ENCODE results near the gene CAVIN1.
"Not testable (repeated sequence)": the region's sequence is repeated elsewhere in the genome, so short reads cannot be mapped to it uniquely, and the experiment has no call there.

Gene CAVIN1

DNA sequence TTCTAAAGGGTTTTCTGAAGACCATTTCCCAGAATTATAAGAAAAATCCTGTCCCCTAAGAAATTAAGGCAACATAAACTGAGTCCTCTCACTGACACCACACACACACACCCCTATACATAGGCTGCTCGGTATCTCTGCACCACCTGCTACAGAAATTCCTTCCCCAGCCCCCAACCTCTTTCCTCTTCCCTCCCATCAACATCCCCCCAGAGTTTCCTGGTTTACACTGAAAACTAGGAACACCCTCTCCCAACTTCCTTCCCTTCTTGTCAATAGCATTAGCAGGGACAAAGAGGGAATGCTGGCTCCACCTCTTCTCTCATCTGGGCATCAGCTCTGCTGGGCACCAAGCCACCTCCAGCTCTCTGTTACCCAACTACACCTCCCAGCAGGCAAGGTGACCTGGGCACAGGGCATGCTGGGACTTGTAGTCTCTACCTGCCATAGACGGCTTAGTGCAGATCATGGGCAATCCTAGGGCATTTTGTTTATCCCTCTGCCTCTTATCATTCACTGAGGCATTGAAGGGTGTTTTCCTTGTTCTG is 15.7 kb downstream of the CAVIN1 start:
- DNase-seq, result no peak

DNA sequence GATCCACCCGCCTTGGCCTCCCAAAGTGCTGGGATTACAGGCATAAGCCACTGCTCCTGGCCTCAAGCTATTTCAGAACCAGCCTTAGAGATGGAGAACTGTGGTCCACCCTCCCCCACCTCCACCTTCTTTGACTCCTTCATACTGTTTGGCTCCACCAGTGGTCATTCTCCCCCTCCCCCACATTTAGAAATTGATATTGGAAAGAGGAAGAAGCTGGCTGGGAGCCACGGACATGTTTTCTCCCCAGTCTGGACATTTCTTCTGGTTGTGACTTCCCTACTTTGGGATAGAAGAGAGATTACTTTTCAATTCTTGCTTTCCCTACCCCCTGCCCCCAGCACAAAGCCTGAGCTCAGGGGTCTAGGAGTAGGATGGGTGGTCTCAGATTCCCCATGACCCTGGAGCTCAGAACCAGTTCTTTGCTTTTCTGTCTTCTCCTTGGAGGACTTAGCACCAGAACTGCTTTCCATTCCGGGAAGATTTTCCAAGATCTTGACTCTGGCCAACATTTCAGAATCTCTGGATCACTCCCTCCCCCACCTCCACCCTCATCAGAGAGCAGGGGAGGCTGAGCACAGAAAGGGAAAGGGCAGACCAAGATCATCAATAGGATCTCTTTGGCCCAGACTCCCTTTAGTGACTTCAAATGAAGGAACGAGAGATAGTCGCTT is 16.3 kb downstream of the CAVIN1 start:
- DNase-seq, result no peak

DNA sequence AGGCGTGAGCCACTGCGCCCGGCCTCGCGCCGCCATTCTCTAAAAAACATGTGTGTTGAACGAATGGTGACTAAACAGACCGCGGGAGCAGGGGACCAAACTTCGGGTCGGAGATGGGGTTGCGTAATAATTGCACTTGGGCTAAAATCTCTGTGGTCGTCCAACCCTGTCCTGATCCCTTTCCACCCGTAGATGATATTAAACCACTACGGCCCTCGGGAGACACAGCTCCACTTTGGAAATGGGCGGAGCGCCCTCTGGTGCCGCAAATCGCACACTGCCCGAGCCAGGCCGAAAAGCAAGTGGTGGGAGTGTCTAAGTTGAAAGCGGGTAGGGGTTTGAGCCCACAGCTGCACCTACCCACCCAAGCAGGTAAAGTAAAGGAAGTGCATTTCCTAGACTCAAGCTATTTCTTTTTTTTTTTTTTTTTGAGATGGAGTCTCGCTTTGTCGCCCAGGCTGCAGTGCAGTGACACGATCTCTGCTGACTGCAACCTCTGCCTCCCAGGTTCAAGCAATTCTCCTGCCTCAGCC is 17.0 kb downstream of the CAVIN1 start:
- peak; percentile 53 for DNase-seq

DNA sequence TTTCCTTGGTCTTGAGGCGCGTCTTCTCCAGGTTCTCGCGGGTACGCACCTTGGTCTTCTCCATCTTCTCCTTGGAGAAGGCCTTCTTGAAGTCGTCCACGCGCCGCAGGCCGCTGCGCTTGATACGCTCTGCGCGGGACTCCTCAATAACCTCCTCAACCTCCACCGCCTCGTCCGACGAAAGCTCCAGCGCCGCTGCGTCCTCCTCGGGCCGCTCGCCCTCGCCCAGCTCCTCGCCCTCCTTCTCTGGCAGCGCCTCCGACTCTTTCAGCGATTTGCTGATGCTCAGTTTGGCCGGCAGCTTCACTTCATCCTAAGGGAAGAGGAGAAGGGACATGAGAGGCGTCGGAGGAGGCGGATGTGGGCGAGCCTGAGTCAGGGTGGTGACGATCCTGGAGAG is 18.0 kb downstream of the CAVIN1 start:
- DNase-seq, result no peak

- no peak for DNase-seq
Observed at GRCh38 chr17:42404326-42405055, 18.6 kb downstream of the CAVIN1 start.

DNA sequence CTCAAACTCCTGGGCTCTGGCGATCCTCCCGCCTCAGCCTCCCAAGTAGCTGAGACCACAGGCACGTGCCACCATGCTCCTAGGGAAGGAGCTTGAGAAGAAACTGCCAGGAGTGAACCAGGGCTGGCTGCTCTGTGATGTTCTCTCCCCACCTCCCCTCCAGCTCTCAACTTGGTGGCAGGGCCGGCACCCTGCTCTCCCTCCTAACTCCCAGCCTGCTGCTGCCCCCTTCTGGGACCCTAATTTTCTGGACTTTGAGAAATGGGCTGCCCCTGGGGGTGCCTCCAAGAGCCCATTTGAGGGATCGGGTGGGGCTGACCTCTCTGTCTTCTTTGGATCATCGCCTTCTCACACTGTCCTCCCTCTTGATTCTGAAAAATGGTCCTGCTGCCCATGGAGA is 19.9 kb downstream of the CAVIN1 start:
- DNase-seq, result no peak

DNA sequence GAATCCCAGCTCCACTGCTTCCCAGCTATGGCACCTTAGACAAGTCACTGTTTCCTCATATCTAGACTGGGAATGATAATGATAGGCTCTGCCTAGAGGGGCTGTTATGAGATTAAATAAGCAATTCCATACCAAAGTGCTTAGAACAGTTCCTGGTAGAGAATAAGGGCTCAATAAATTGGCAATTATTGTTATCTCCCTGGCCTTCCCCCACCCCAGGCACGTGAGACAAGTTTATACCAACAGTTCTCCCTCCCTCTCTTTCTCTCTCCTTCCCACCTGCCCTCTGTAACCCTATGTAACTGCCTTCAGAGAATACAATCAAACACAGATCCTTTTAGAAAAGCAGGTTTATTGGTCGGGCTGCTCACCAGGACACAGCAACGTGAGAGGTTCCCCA is 20.9 kb downstream of the CAVIN1 start:
- DNase-seq, result no peak

- not testable (repeated sequence) for DNase-seq
Observed at GRCh38 chr17:42400844-42401375, 22.1 kb downstream of the CAVIN1 start.

DNA sequence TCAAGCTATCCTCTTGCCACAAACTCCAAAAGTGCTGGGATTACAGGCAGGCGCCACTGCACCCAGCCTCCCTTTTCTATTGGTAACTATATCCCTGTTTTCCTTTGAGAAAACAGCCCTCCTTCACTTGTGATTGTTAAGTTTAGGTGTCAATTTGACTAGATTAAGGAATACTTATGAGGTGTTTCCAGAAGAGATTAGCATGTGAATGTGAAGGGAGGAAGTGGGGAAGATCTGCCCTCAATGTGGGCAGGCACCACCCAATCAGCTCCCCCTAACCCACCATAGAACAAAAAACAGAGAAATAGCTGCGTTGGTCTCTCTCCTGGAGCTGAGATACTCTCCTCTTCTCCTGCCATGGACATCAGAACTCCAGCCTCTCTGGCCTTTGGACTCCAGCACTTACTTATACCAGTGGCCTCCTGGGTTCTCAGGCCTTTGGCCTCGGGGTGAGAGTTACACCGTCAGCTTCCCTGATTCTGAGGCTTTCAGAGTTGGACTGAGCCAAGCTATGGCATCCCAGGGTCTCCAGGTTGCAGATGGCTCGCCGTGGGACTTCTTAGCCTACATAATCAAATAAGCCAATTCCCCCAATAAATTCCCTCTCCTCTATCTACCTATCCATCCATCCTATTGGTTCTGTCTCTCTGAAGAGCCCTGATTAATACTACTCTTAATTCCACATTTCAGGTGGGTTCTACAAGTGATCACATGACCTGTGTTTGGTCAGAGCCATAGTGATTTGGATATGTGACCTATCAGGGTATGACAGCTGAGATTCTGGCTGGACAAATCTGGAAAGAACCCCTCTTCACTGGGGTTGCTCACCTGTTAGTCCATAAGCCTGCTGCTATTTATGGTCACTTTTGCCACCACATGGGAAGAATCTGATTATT is 22.9 kb downstream of the CAVIN1 start:
- DNase-seq, result no peak

DNA sequence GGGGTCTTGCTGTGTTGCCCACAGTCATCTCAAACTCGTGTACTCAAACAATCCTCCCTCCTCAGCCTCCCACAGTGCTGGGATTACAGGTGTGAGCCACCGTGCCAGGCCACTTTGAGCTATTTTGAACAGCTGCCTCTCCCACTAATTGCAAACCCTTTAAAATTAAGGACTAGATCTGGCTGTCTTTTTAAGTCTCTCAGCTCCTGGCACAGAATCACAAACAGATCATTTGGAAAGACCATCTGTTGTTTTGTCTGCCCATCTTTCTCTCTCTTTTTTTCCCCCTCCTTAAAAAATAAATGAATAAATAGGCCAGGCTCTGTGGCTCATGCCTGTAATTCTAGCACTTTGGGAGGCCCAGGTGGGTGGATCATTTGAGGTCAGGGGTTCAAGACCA is 23.9 kb downstream of the CAVIN1 start:
- DNase-seq, result no peak

GRCh38 chr17:42395601-42396000 is 27.5 kb downstream of the CAVIN1 start:
- DNase-seq, result not testable (repeated sequence)

DNA sequence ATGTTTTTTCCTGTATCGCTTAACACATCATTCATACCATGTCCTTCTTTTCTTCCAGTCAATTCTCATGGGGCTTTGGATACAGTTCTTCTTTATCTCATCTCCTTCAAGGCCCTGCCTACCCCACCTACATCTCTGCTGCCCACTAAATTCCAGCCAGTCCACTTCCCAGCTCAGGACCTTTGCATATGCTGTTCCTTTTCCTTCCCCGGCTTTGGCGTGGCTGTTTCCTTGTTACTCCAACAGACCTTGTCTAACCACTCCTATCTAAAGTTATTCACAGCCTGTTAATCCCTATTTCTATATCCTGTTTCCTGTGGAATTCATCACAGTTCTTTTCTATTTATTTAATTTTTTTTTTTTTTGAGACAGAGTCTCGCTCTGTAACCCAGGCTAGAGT is 28.2 kb downstream of the CAVIN1 start:
- no peak for DNase-seq

- no peak for DNase-seq
Observed at GRCh38 chr17:42392692-42393415, 30.2 kb downstream of the CAVIN1 start.

DNA sequence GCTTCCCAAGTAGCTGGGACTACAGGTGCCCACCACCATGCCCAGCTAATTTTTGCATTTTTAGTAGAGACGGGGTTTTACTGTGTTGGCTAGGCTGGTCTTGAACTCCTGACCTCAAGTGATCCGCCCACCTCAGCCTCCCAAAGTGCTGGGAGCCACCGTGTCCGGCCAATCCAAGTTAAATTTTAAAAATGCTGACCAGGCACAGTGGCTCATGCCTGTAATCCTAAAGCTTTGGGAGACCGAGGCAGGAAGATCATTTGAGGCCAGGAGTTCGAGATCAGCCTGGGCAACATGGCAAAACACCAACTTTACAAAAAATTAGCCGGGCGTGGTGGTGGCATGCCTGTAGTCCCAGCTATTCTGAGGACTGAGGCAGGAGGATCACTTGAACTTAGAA is 31.6 kb downstream of the CAVIN1 start:
- DNase-seq, result not testable (repeated sequence)

DNA sequence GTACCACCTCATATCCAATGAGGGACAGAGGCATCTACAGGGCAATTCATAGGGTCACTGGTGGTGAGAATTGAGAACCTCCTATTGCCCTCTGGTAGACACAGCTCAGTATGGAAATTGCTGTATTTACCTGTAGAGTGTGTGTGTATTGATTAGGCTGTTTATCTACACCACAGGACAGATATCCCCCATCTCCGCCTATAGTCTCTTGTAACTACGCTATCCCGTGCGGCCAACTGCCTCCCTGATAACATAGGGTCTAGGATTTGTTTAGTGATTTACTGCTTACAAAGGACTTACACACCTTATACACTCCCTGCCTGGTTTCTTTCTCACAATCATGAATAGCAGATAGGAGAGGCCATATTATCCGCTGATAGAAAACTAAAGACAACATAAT is 33.2 kb downstream of the CAVIN1 start:
- DNase-seq, result no peak

DNA sequence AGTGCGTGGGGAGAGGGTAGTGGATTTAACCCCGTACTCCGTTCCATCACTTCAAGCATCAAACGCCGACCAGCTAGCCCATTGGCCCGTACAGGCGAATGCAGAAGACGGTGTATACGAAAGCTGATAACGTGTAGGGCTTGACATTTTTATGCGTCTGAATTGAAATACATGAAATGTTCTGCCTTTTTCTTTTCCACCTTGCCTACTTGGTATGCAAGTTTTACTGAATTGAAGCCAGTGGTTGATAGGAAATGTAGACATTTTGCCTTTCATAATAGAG is 34.0 kb downstream of the CAVIN1 start:
- no peak for DNase-seq

GRCh38 chr17:42388381-42389134 is 34.5 kb downstream of the CAVIN1 start, which contains the start of gene STAT3:
TSS of gene STAT3 (minus strand) at chr17:42388442. CDS start at chr17:42348516, 39,926 bp downstream.
- peak; percentile 98 for DNase-seq

DNA sequence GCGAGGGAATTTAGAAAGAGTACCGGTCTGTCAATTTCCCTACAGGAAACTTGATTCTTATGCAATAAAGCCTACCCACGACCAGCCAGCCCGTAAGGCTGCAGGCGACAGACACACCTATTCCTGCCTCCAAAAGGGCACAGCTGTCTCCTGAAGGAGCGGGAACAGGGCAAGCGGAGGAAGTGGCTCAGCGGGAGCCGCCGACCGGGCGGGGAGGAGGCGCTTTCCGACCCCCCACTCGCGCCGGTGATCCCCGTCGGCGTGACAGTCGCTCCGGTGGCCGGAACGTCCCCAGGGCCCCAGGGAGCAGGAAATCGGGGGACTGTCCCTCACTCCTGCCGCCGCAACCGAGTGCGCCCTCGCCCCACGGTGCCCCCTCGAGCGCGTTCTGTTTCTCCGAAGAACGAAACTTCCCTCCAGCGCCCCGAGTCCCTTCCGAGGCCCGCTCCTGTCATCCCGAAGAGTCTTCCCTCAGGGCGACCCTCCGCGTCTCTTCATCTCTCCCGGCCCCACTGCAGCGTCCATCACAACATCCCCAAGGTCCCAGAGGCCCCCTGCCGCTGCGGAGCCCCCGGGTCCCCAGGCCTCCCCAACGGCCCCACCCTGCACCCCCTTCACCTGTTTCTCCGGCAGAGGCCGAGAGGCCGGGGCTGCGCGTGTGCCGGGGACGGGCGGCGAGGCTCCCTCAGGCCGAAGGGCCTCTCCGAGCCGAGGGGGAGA is 35.2 kb downstream of the CAVIN1 start:
- DNase-seq, result peak; percentile 77

DNA sequence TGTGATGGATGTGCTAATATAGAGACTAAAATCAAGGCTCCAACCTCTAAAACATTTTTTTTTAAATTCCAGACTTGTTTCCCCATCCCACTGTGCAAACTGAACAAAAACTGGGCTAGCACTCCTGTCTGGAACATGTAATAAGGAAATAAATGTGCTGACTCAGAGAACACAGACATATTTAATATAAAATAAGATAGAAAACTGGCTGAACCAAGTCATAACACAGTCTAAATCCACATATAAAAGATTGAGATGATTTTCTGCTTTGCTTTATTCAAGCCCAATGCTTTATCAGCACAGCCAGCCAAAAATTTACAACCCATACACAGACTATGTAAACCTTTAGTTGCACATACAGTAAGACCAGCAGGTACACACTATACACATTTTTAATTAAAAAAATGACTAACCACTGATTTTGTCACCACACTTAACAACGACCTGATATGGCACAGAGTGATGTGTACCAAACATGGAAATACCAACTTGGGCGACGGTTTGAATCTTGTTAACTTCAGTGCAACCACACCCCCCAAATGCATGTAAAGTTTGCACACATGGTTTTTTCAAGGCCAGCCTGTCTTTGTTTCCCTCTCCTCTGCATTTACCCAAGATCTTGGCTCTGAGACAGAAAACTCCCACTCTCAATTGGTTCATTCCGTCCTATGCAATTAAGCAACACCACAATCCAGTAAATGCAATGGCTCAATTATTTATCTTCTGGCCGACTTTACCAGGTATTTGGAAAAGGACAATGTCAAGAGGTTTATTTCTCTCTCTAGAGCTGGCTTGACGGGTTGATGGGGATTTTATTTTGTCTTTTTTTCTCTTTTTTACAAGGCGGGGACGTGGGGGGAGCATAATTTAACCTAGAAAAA is 36.0 kb downstream of the CAVIN1 start:
- no peak for DNase-seq
